Measurements from ENCODE around the gene SEMA5B. TPM values are rescaled to one million over a fixed set of nuclear protein-coding genes. Genes with fewer than 3 reads are reported as not detected.

The SEMA5B gene
- total and polyA plus RNA-seq, 2 experiments from 2014 or later: 8.0 to 26.8 TPM

GRCh38 chr3:122890077-122890719, 137.4 kb downstream of the SEMA5B start (continued):
- TF ChIP-seq POLR2AphosphoS5 (IDR thresholded peaks at IDR 0.05; ENCODE audit: low read depth) (no peak), CREB1 (CRISPR knock-in tag; IDR thresholded peaks at IDR 0.05; ENCODE audit: low read depth) (0 out of 2 replicates have a peak, but pooled peaks have one; percentile 39), NANOG (IDR thresholded peaks at IDR 0.05; ENCODE audit: borderline replicate concordance) (no peak)

- TF ChIP-seq CTCF (conservative IDR thresholded peaks at IDR 0.05; ENCODE audit: low read depth in 2 of 2) (no peak), ZNF462 (CRISPR knock-in tag; IDR thresholded peaks at IDR 0.05) (no peak), ZNF331 (CRISPR knock-in tag; IDR thresholded peaks at IDR 0.05; ENCODE audit: low read depth) (no peak), JUNB (IDR thresholded peaks at IDR 0.05; ENCODE audit: unreplicated experiment) (no peak), ETS1 (IDR thresholded peaks at IDR 0.05) (no peak), REST (IDR thresholded peaks at IDR 0.05; ENCODE audit: unreplicated experiment) (no peak), NANOG (IDR thresholded peaks at IDR 0.05; ENCODE audit: borderline replicate concordance) (no peak), EZH2 (IDR thresholded peaks at IDR 0.05; ENCODE audit: low read depth, unreplicated experiment) (no peak)
- Histone ChIP-seq H2AFZ (no peak overlapping the region), H3K27me3 (ENCODE audit: insufficient read depth) (no peaks in the 10 kb centered on the region), H3F3A (replicated peaks; ENCODE audit: low read depth) (no peaks in the 10 kb centered on the region), H3K4me1 (ENCODE audit: insufficient read depth) (peaks cover 16% of the 10 kb centered on the region), H3K36me3 (ENCODE audit: insufficient read depth) (no peaks in the 10 kb centered on the region), H3K4me2 (no peak overlapping the region), H3K4me3 (no peak overlapping the region), H3K79me2 (replicated peaks; ENCODE audit: insufficient read depth) (no peaks in the 10 kb centered on the region), H4K20me1 (replicated peaks; ENCODE audit: insufficient read depth) (no peaks in the 10 kb centered on the region), H3K27ac (ENCODE audit: low read depth) (no peak overlapping the region), H3K9me2 (ENCODE audit: insufficient read depth) (no peaks in the 10 kb centered on the region; the same call in 1 of the 2 replicates)
- Mint-ChIP-seq H3K27me3 (ENCODE audit: insufficient read depth, low read depth, poor library complexity) (no peaks in the 10 kb centered on the region), H3K4me3 (no peak overlapping the region), H3K9me3 (no peaks in the 10 kb centered on the region), H3K27ac (no peak overlapping the region), H3K4me1 (peaks cover 25% of the 10 kb centered on the region), H3K36me3 (ENCODE audit: low read depth) (no peaks in the 10 kb centered on the region)
- ATAC-seq (no peak), DNase-seq (ENCODE audit: low spot score) (no peak)
These were observed 140.6 kb downstream of the SEMA5B start for GRCh38 chr3:122886946-122887345.
